GM12878 (cell line): ENCODE data around the gene SLC41A1. TPM values are rescaled to one million over a fixed set of nuclear protein-coding genes. Genes with fewer than 3 reads are reported as not detected.
"Not testable (repeated sequence)": the region's sequence is repeated elsewhere in the genome, so short reads cannot be mapped to it uniquely, and the experiment has no call there.

ENCODE experiments used
- ATAC-seq: fragments of 200-7000 bp; cut with Tn5 transposase; 3 replicates; pipeline ENCODE4 v1.9.1; 2020; ENCODE audit warnings: mild to moderate bottlenecking, moderate library complexity
- BruUV-seq: library from RNA; stranded (reverse); fragments of 400-500 nt; replicated peaks from 2 replicates; lab custom pipeline; 2021; lab: Mats Ljungman, UMichigan
- CTCF ChIA-PET: fragments of 300-600 bp; sonication (Branson Sonifier 250); formaldehyde crosslinking; extraction: SDS; loops from one replicate; lab custom pipeline; 2021; ENCODE audit warnings: inconsistent platforms; lab: Yijun Ruan, JAX
- POLR2A ChIA-PET: fragments of 350-600 bp; formaldehyde crosslinking; extraction: SDS; loops from one replicate; lab custom pipeline; 2021; ENCODE audit warnings: inconsistent platforms; lab: Charles Lee
- RAD21 ChIA-PET: fragments of 300-600 bp; sonication (Branson Sonifier 250); formaldehyde crosslinking; loops from one replicate; lab custom pipeline; 2023; ENCODE audit warnings: antibody characterized with exemption; ENCODE audit not compliant: unreplicated experiment; lab: Charles Lee
- SMC1A ChIA-PET: fragments of 300-600 bp; sonication (Branson Sonifier 250); formaldehyde crosslinking; loops from one replicate; lab custom pipeline; 2023; ENCODE audit not compliant: unreplicated experiment, uncharacterized antibody; lab: Charles Lee
- DNase-seq: peaks from one replicate; pipeline ENCODE4 v3.0.0-alpha.2; 2011; ENCODE audit warnings: low read depth, low spot score
- FAIRE-seq: peaks from 3 replicates; lab custom pipeline; 2011; peaks lifted over from hg19 to GRCh38; lab: Jason Lieb, UNC
- H2AFZ ChIP-seq: 2 replicates; pipeline ENCODE4 v1.6.0; 2011; ENCODE audit warnings: low read depth, low read length, control low read depth; ENCODE audit not compliant: control insufficient read depth
- H3K27ac ChIP-seq: 2 replicates; pipeline ENCODE4 v1.5.1; 2011; ENCODE audit warnings: control low read depth; ENCODE audit not compliant: control insufficient read depth, insufficient read depth
- H3K27me3 ChIP-seq, 2 experiments: replicated peaks in 1 of 2; 2 replicates each; pipeline versions ENCODE4 v1.6.0 to v1.6.1; 2011; ENCODE audit warnings: low read length in 1 of 2; ENCODE audit not compliant: control insufficient read depth in 2 of 2, insufficient read depth in 2 of 2
- H3K36me3 ChIP-seq, 2 experiments: 2 replicates each; pipeline ENCODE4 v1.5.1; 2011; ENCODE audit warnings: low read length in 1 of 2; ENCODE audit not compliant: control insufficient read depth in 2 of 2, insufficient read depth in 2 of 2
- H3K4me1 ChIP-seq: 2 replicates; pipeline ENCODE4 v1.6.1; 2011; ENCODE audit warnings: mild to moderate bottlenecking, low read length, moderate library complexity, mixed read lengths; ENCODE audit not compliant: control insufficient read depth, insufficient read depth
- H3K4me2 ChIP-seq: 2 replicates; pipeline ENCODE4 v1.6.0; 2011; ENCODE audit warnings: control low read depth; ENCODE audit not compliant: control insufficient read depth, insufficient read depth
- H3K4me3 ChIP-seq: fragments of 200-600 bp; sonication (generic); 2 replicates; pipeline ENCODE4 v1.5.1; 2016
- H3K79me2 ChIP-seq: 2 replicates; pipeline ENCODE4 v1.6.0; 2011; ENCODE audit warnings: low read length; ENCODE audit not compliant: control insufficient read depth, insufficient read depth
- H3K9ac ChIP-seq: 2 replicates; pipeline ENCODE4 v1.8.0; 2011; ENCODE audit warnings: low read length, control low read depth, mixed read lengths; ENCODE audit not compliant: control insufficient read depth, insufficient read depth
- H3K9me3 ChIP-seq: replicated peaks from 3 replicates; pipeline ENCODE4 v1.5.1; 2011; ENCODE audit warnings: mild to moderate bottlenecking, low read length; ENCODE audit not compliant: control insufficient read depth, insufficient read depth
- H4K20me1 ChIP-seq: 2 replicates; pipeline ENCODE4 v1.6.0; 2011; ENCODE audit not compliant: control insufficient read depth, insufficient read depth
- ATF7 ChIP-seq: fragments of 450-650 bp; IDR thresholded peaks from 2 replicates; pipeline ENCODE4 v1.6.1; 2016; ENCODE audit warnings: low read depth, mild to moderate bottlenecking
- BCL11A ChIP-seq: IDR thresholded peaks from 2 replicates; pipeline ENCODE4 v1.6.1; 2011; ENCODE audit warnings: low read depth, low read length
- CHD2 ChIP-seq: IDR thresholded peaks from 2 replicates; pipeline ENCODE4 v1.6.1; 2011; ENCODE audit warnings: low read depth, low read length, improper control_type of control experiment, borderline replicate concordance
- EP300 ChIP-seq, 2 experiments: fragments of 150-350 bp in 1 of 2; IDR thresholded peaks; 2 replicates each; pipeline ENCODE4 v1.6.1; 2011 to 2012; ENCODE audit warnings: low read depth in 2 of 2, low read length in 2 of 2, borderline replicate concordance in 1 of 2, improper control_type of control experiment in 1 of 2, inconsistent platforms in 1 of 2; ENCODE audit not compliant: control insufficient read depth in 1 of 2
- FOS ChIP-seq: IDR thresholded peaks from 3 replicates; pipeline ENCODE4 v1.6.1; 2011; ENCODE audit warnings: borderline replicate concordance; ENCODE audit not compliant: insufficient read length; ENCODE audit errors: extremely low read depth
- IKZF2 ChIP-seq, 2 experiments: fragments of 450-650 bp; IDR thresholded peaks; 2 replicates each; pipeline ENCODE4 v1.6.1; 2017; ENCODE audit warnings: mild to moderate bottlenecking in 2 of 2, moderate library complexity in 2 of 2
- KAT2A ChIP-seq: conservative IDR thresholded peaks from 2 replicates; pipeline ENCODE4 v1.6.1; 2011; ENCODE audit warnings: low read depth, low read length; ENCODE audit not compliant: control insufficient read depth
- MYC ChIP-seq: IDR thresholded peaks from 2 replicates; pipeline ENCODE4 v1.6.1; 2011; ENCODE audit warnings: mild to moderate bottlenecking, low read length, moderate library complexity, inconsistent platforms; ENCODE audit not compliant: insufficient read depth, insufficient replicate concordance, insufficient read length, severe bottlenecking
- NBN ChIP-seq: fragments of 450-650 bp; IDR thresholded peaks from 2 replicates; pipeline ENCODE4 v1.6.1; 2016
- PAX8 ChIP-seq: fragments of 450-650 bp; IDR thresholded peaks from 2 replicates; pipeline ENCODE4 v1.6.1; 2017; ENCODE audit warnings: mild to moderate bottlenecking, moderate library complexity
- PML ChIP-seq: IDR thresholded peaks from 2 replicates; pipeline ENCODE4 v1.6.1; 2012; ENCODE audit warnings: low read length, inconsistent platforms
- RCOR1 ChIP-seq: conservative IDR thresholded peaks from 2 replicates; pipeline ENCODE4 v1.6.1; 2012; ENCODE audit warnings: low read depth, low read length, improper control_type of control experiment
- YBX1 ChIP-seq: fragments of 450-650 bp; IDR thresholded peaks from 2 replicates; pipeline ENCODE4 v1.6.1; 2016; ENCODE audit warnings: antibody characterized with exemption
- WGBS: methylation state at CpG from one replicate; pipeline ENCODE4 v1.1.6; 2016; ENCODE audit warnings: low lambda C conversion rate; ENCODE audit not compliant: insufficient replicate concordance, insufficient coverage; ENCODE audit errors: missing lambda C conversion rate; 5-methylcytosine and 5-hydroxymethylcytosine counted together
- in situ Hi-C: fragments of 300-500 bp; cut with MboI; formaldehyde crosslinking; loops from 9 replicates; pipeline ENCODE4 v1.14.3; 2018; ENCODE audit warnings: mixed read lengths
- intact Hi-C: fragments of 100-400 bp; cut with micrococcal nuclease; formaldehyde crosslinking; loops from one replicate; pipeline ENCODE4 v1.14.2; 2022; ENCODE audit not compliant: unreplicated experiment
- polyA plus RNA-seq, 11 experiments: library from polyadenylated mRNA; depleted of rRNA in 4 of 11; unstranded in 6 of 11; stranded (reverse) in 5 of 11; fragments of >200 nt; fragmentation: Nextera tagmentation in 4 of 11; fragmentation: Illumina TruSeq in 1 of 11; extraction: Ambion mirVana in 4 of 11; extraction: Trizol in 1 of 11; gene quantifications; 1 replicate in 1 of 11; 2 replicates in 10 of 11; pipeline versions ENCODE4 v1.2.1 to v1.2.3, GENCODE V29; 2011 to 2016; ENCODE audit warnings: inconsistent platforms in 2 of 11, missing spikeins in 2 of 11, low read depth in 1 of 11
- total RNA-seq, 4 experiments: library from RNA; depleted of rRNA in 3 of 4; stranded (reverse); fragments of >200 nt in 3 of 4; fragmentation: Illumina TruSeq in 1 of 4; extraction: Trizol in 1 of 4; gene quantifications; 2 replicates each; pipeline versions ENCODE4 v1.2.1 to v1.2.3, GENCODE V29; 2013 to 2021
- TF ChIP-seq, protein P1 (sequence below): IDR thresholded peaks from 2 replicates; pipeline ENCODE4 v1.6.1; 2011; ENCODE audit warnings: low read depth, low read length, improper control_type of control experiment, borderline replicate concordance
- TF ChIP-seq, protein P2 (sequence below): IDR thresholded peaks from 2 replicates; pipeline ENCODE4 v1.6.1; 2011; ENCODE audit warnings: borderline replicate concordance, low read depth, mild to moderate bottlenecking, moderate library complexity, mixed read lengths, low read length; ENCODE audit not compliant: insufficient read depth; ENCODE audit errors: extremely low read length

SLC41A1 gene
- total and polyA plus RNA-seq, 10 of the 15 experiments (the other 5 are each of a cell fraction or from before 2014, with no cell fraction given) = 0.13 to 11.3 (median 0.42) TPM

DNA sequence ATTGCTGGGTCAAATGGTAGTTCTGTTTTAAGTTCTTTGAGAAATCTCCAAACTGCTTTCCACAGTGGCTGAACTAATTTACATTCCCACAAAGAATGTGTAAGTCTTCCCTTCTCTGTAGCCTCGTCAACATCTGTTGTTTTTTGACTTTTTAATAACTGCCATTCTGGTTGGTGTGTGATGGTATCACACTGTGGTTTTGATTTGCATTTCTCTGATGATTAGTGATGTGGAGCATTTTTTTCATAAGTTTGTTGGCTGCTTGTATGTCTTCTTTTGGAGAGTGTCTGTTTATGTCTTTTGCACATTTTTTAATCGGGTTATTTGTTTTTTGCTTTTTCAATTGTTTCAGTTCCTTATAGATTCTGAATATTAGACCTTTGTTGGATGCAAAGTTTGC, 10.3 kb upstream of the SLC41A1 start:
- in situ Hi-C loops, intact Hi-C loops, ATAC-seq, H3K79me2 ChIP-seq, H3K4me3 ChIP-seq, CTCF ChIA-PET, H3K4me2 ChIP-seq, H3K4me1 ChIP-seq, H2AFZ ChIP-seq, H4K20me1 ChIP-seq, FAIRE-seq, BruUV-seq, POLR2A ChIA-PET, DNase-seq, H3K9ac ChIP-seq, H3K9me3 ChIP-seq, H3K36me3 ChIP-seq, SMC1A ChIA-PET, H3K27ac ChIP-seq, RAD21 ChIA-PET, H3K27me3 ChIP-seq: not testable (repeated sequence)
- WGBS = 3% methylated on average over 2 of the region's 2 CpGs
- 0 out of 4 replicates have a peak, but pooled peaks of 1 of the 2 experiments have one; percentile 19 for TF ChIP-seq IKZF2 (IDR thresholded peaks at IDR 0.05)
- TF ChIP-seq NBN = 0 out of 2 replicates have a peak, but pooled peaks have one; percentile 21

DNA sequence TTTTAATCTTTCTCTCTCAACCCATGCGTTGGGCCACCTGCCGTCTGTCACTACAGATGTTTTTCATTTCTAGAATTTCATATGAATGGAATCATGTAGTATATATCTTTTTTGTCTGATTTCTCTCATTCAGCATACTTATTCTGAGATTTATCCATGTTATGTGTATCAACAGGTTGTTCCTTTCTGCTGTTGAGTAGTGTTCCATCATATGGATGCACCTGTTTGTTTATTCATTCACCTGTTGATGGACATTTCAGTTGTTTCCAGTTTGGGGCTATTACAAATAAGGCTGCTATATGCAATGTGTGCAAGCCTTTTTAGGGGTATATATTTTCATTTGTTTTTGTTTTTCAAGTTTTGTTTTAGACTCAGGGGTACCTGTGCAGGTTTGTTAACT, 9.4 kb upstream of the SLC41A1 start:
- ChIA-PET RAD21 (no interaction called here), CTCF (interaction anchor here (0.9 kb wide), 1 partner anchor 155 kb away, joined by 3 read pairs; no protein-coding TSS in a partner anchor), POLR2A (no interaction called here), SMC1A (no interaction called here)
- no peak overlapping the region for H3K9ac ChIP-seq
- no peak overlapping the region for H3K4me3 ChIP-seq
- no peaks in the 10 kb centered on the region; the same call in 1 of the 2 replicates for H3K4me1 ChIP-seq
- DNase-seq = no peak
- FAIRE-seq = no peak
- no peaks in the 10 kb centered on the region; a peak in 1 of 4 replicates for H3K27me3 ChIP-seq
- intact Hi-C loops = no loop called here
- no peaks in the 10 kb centered on the region for H3K79me2 ChIP-seq
- no peak for ATAC-seq
- no peak overlapping the region for H3K27ac ChIP-seq
- no peak overlapping the region for H3K4me2 ChIP-seq
- 32% methylated on average over 2 of the region's 2 CpGs for WGBS
- TF ChIP-seq CHD2 = no peak
- TF ChIP-seq FOS = no peak
- no peak for TF ChIP-seq ATF7
- TF ChIP-seq MYC = no peak
- TF ChIP-seq EP300 (IDR thresholded peaks at IDR 0.05; ENCODE audit: borderline replicate concordance in 1 of 2, control insufficient read depth in 1 of 2, low read depth in 2 of 2, low read length in 2 of 2) = no peak
- no peak for TF ChIP-seq RCOR1
- TF ChIP-seq, protein P1, sequence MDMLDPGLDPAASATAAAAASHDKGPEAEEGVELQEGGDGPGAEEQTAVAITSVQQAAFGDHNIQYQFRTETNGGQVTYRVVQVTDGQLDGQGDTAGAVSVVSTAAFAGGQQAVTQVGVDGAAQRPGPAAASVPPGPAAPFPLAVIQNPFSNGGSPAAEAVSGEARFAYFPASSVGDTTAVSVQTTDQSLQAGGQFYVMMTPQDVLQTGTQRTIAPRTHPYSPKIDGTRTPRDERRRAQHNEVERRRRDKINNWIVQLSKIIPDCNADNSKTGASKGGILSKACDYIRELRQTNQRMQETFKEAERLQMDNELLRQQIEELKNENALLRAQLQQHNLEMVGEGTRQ = no peak
- TF ChIP-seq KAT2A = no peak
- TF ChIP-seq YBX1 = no peak
- no peak for TF ChIP-seq PML
- TF ChIP-seq, protein P2, sequence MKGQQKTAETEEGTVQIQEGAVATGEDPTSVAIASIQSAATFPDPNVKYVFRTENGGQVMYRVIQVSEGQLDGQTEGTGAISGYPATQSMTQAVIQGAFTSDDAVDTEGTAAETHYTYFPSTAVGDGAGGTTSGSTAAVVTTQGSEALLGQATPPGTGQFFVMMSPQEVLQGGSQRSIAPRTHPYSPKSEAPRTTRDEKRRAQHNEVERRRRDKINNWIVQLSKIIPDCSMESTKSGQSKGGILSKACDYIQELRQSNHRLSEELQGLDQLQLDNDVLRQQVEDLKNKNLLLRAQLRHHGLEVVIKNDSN = no peak
- no peak for TF ChIP-seq PAX8
- TF ChIP-seq BCL11A = no peak
- in situ Hi-C loops = no loop called here
- peaks cover 6% of the 10 kb centered on the region; the same call in 2 of the 3 replicates for H3K9me3 ChIP-seq
- BruUV-seq = no TSS peak
- H3K36me3 ChIP-seq = no peaks in the 10 kb centered on the region
- H4K20me1 ChIP-seq = no peaks in the 10 kb centered on the region
- H2AFZ ChIP-seq = no peak overlapping the region
